GM12878 (cell line): Measurements from ENCODE around the gene CLIC6.
A peak's percentile ranks its signal among the peaks of the same experiment; 100 is the strongest.

Source experiments
- CEBPZ ChIP-seq: fragments of 150-350 bp; IDR thresholded peaks from 2 replicates; pipeline ENCODE4 v1.6.1; 2016; ENCODE audit warnings: low read depth, low read length
- CTCF ChIP-seq, 3 experiments: IDR thresholded peaks in 2 of 3; conservative IDR thresholded peaks in 1 of 3; 2 replicates each; pipeline ENCODE4 v1.5.1; 2011; ENCODE audit warnings: low read depth in 3 of 3, low read length in 3 of 3, mild to moderate bottlenecking in 3 of 3, control low read depth in 2 of 3, moderate library complexity in 2 of 3, inconsistent platforms in 1 of 3, mixed read lengths in 1 of 3; ENCODE audit not compliant: control insufficient read depth in 2 of 3, insufficient read depth in 1 of 3; ENCODE audit errors: extremely low read depth in 1 of 3
- SIX5 ChIP-seq: IDR thresholded peaks from 2 replicates; pipeline ENCODE4 v1.6.1; 2011; ENCODE audit warnings: mild to moderate bottlenecking, low read depth, low read length, moderate library complexity; ENCODE audit not compliant: severe bottlenecking
- SPI1 ChIP-seq: IDR thresholded peaks from 2 replicates; pipeline ENCODE4 v1.6.1; 2011; ENCODE audit warnings: low read depth, mild to moderate bottlenecking, low read length, moderate library complexity, borderline replicate concordance; ENCODE audit not compliant: insufficient read depth
- SUPT20H ChIP-seq: IDR thresholded peaks from 2 replicates; pipeline ENCODE4 v1.6.1; 2011; ENCODE audit warnings: low read depth, mild to moderate bottlenecking, low read length, moderate library complexity, borderline replicate concordance; ENCODE audit not compliant: control insufficient read depth

- TF ChIP-seq CTCF (IDR thresholded peaks at IDR 0.05 in 2 of 3, conservative IDR thresholded peaks at IDR 0.05 in 1 of 3; ENCODE audit: control insufficient read depth in 2 of 3, extremely low read depth in 1 of 3, insufficient read depth in 1 of 3, low read depth in 3 of 3, low read length in 3 of 3) (peak; percentile 21 to 42 (median 34); a peak in 4 of 6 replicates), SIX5 (no peak), SPI1 (no peak), SUPT20H (no peak), CEBPZ (no peak)
Observed at GRCh38 chr21:34670962-34671348, 2.2 kb downstream of the CLIC6 start.
